SH-SY5Y (cell line): ENCODE measurements around the gene NRTN.

ENCODE experiments used
- GATA2 ChIP-seq: IDR thresholded peaks from 2 replicates; pipeline ENCODE4 v1.6.1; 2011; ENCODE audit warnings: mild to moderate bottlenecking, low read depth, low read length
- GATA3 ChIP-seq: IDR thresholded peaks from 2 replicates; pipeline ENCODE4 v1.6.1; 2011; ENCODE audit warnings: low read depth, mild to moderate bottlenecking, low read length, moderate library complexity

The NRTN gene, protein sequence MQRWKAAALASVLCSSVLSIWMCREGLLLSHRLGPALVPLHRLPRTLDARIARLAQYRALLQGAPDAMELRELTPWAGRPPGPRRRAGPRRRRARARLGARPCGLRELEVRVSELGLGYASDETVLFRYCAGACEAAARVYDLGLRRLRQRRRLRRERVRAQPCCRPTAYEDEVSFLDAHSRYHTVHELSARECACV

DNA sequence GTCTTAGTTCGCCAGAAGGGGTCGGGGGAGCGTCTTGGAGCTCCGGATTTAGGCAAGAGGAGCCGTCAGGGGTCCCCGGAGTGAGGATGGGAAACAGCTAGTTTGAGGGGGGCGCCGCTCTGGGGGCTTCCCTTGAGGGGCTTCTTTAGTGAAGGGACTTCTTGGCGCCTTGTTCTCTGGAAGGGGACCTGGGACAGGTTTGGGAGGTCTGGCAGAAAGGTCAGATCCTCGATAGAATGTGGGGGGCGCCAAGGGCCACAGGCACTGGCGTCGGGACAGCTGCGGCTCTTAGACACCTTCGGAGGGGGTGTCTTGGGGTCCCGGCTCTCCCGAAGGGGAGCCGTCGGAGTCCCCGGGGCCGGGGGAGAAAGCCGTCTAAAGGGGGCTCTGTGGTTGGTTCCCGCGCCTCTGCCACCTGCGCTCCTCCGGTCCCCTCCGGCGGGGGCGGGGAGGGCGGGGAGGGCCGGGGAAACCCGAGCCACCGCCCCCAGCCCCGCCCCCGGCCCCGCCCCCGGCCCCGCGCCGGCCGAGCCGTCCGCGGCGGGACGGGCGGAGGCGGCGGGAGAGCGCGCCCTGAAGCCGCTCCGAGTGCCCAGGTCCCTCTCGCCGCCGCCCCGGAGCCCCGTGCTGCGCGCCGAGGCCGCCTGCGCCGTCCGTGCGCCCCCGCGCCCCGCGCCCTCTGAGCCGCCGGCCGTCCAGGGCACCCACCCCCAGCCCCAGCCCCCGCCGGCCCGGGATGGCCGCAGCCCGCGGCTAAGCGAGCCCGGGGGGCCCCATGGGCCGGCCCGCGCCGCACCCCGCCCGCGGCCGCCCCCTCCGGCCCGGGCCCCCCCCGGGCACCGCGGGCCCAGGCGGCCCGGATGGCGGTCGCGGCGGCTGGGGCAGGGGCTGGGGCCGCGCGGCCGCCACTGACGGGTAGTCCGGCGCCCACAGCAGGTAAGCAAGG is at the start of gene NRTN:
Gene NRTN, plus strand, starts transcription at position 552 of the 946 bp plus-strand sequence. CDS start 19,099 bp downstream, outside the sequence.
- TF ChIP-seq GATA2 (no peak), GATA3 (no peak)

DNA sequence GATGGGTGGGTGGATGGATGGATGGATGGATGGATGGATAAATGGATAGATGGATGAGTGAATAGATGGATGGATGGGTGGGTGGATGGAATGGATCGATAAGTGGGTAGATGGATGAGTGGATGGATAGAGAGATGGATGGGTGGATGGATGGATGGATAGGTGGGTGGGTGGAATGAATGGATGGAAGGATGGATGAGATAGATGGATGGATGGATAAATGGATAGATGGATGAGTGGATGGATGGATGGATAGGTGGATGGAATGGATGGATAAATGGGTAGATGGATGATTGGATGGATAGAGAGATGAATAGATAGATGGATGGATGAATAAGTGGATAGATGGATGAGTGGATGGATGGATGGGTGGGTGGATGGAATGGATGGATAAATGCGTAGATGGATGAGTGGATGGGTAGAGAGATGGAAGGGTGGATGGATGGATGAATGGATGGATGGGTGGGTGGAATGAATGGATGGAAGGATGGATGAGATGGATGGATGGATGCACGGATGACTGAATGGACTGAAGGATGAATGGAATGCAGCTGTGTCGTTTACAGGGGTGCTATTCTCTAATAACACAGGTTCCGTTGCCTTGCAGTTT is 42.2 kb upstream of the NRTN start:
- TF ChIP-seq GATA3 (no peak), GATA2 (no peak)

DNA sequence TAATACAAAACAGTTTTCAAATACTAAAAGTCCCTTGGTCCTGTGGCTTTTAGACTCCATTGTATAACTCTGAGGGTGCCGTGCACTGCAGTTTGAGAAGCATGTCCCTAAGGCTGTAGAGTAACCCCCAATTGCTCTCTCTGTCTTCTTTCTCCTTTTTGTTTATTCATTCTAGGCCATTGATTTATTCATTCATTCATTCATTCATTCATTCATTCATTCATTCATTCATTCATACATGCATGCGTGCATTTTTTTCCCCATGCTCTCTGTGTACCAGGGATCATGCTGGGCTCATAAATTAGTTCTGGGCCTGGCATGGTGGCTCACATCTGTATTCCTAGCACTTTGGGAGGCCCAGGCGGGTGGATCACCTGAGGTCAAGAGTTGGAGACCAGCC is 39.6 kb upstream of the NRTN start:
- TF ChIP-seq GATA2: no peak
- no peak for TF ChIP-seq GATA3

DNA sequence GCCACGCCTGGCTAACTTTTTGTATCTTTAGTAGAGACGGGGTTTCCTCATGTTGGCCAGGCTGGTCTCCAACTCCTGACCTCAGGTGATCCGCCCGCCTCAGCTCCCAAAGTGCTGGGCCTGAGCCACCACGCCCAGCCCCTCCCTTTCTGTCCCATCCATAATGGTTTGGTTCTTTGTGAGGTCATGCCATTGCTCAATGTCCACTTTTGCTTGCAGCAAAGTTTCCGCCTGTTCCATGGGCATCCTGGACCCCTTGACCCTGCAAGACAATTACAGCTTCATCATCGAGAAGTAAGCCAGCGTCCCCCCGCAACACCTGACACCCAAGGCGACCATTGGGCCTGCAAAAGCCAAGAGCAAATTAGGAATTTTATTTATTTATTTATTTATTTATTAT is 36.9 kb upstream of the NRTN start:
- TF ChIP-seq GATA2 (no peak), GATA3 (no peak)

DNA sequence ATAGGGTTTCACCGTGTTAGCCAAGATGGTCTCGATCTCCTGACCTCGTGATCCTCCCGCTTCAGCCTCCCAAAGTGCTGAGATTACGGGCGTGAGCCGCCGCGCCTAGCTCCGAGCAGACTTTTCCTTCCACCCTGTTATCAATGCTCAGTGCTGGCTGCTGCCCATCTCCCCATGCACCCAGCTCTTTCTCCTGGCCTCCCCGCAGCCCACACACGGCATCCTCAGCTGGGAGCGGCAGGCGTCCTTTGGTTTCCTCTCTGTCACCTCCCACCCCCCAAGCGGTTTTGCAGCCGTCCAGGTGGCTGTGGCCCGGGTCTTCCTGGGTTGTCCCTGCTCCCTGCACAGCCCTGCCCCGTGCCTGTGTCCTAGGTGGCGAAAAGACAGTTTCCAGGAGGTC is 32.5 kb upstream of the NRTN start:
- no peak for TF ChIP-seq GATA2
- TF ChIP-seq GATA3: no peak

DNA sequence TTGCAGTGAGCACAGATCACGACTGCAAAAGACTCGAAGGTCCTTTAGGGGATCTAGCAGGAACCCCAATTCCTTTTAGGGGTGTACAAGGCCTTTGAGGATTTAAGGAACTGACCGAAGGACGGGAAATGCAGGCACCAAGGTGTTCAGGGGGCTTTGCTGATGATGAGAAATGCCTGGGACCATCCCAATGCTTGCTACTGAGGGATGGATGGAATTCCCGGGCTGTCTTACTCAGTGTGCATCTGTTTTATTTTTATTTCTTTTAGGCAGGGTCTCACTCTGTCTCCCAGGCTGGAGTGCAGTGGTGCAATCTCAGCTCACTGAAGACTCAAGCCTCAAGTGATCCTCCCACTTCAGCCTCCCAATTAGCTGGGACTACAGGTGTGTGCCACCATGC is 31.6 kb upstream of the NRTN start:
- no peak for TF ChIP-seq GATA3
- no peak for TF ChIP-seq GATA2

DNA sequence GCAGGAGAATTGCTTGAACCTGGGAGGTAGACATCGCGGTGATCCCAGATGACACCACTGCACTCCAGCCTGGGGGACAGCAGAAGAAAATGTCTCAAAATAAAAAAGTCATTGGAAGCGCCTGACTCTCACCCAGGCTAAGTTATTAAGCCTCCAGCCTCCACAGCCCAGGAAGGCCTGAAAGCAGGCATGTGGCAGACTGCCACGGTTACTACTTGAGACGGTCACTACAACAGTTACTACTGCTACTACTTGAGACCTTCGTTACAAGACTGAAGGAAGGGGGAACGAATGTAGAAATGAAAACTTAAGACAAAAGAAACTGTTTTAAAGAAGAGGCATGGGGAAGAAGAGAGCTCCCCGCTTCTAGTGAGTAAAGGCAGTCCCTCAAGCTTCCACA is 29.9 kb upstream of the NRTN start:
- TF ChIP-seq GATA3 (no peak), GATA2 (no peak)

DNA sequence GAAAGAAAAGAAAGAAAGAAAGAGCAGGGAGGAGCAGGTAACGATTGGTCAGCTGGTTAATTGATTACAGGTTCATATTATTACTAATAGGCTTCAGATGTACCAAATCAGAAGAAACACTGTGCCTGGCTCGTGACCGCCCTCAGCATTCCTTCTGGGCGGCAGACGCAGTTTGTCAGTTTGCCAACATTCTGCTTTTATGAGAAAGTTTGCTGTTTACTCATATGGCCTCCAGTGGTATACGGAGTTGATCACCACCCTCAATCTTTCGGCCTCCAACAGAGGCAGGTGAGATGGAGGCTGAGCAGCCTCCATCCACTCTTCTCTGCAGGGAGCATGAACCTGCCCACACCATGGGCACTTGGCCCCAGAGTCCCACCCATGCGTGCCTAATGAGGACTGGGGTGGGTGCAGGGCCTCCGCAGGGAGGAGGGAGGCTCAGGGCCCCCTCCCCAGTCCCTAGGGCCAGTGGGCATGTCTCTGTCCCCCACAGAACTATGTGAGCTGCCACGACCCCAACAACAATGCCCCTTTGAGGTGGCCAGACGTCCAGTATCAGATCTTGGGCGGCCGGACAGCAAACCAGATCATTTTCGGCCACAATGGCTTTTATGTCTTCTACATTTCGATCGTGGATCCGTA is 29.1 kb upstream of the NRTN start:
- TF ChIP-seq GATA2 (no peak), GATA3 (no peak)

DNA sequence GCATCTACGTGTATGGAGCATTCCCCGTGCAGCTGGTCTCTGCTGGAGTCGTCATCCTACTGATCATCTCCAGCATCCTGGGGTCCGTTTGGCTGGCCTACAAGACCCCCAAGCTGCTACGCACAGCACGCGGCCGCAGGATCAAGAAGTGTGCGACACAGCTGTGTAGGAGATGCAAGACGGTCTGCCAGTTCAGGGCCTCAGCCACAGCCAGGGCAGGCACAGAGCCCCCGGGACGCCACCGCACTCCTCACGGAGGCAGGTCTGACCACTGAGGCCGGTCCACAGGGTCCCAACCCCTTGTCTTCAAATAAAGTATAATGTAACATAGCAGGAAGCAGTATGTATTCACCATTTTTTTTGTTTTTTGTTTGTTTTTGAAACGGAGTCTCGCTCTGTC is 26.5 kb upstream of the NRTN start:
- no peak for TF ChIP-seq GATA2
- no peak for TF ChIP-seq GATA3

DNA sequence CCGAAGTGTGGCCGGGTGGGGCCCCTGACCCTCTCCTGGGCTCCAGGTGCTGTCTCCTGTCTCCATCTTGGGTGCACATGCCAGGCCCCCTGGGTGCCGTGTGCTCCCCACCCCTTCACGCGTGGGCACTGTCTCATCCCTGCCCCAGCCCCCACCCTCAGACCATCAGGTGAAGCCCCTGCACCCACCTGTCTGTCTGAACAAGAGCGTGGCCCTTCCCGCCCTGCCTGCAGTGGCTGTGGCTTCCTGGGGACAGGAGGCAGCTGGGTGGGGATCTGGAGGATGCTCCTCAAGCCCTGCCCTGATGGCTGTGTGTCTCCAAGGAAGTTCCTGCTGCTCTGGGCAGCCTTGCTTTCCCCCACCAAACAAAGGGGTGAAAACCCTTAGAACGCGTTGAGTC is 22.5 kb upstream of the NRTN start:
- TF ChIP-seq GATA2 (no peak), GATA3 (no peak)

DNA sequence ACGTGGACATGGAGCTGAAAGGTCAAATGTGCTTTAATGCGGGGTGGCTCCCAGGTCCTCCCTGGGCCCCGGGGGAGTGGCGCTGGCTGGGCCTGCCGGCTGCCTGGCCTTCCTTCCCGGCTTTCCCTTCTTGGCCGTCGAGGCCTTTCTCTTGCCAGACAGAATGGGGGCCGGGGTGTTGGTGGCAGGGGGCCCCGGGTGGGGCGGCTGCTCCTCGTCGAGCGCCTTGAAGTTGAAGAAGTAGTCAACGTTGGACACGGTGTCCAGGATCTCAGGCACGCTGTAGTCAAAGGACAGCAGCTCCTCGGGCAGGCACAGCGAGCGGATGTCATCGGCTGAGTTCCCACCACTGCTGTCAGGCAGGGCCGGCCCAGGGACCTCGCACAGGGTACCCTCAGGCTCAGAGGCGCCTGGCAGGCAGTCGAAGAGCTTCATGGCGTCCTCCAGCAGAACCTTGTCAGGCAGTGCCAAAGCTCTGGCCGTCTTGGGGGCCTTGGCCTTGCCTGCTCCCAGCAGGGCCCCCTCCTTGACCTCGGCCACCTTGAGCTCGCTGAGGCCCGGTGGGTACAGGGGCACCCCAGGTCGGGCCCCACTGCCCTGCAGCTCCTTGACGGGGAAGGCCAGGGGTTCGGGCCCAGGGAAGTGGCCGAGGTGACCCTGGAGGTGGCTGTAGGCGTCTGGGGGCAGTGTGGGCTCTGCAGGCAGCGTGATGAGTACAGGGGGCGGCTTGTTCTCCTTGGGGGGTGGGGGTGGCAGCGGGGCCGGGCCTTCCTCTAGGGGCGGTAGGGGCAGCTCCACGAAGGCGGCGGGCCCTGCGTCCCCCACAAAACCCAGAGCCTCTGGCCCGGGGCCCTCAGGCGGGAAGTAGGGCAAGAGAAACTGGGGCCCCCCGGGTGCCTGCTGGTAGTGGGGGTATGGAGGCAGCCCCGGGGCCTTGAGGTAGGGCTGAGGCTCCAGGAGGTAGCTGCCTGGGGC is 21.6 kb upstream of the NRTN start:
- no peak for TF ChIP-seq GATA2
- TF ChIP-seq GATA3: no peak

DNA sequence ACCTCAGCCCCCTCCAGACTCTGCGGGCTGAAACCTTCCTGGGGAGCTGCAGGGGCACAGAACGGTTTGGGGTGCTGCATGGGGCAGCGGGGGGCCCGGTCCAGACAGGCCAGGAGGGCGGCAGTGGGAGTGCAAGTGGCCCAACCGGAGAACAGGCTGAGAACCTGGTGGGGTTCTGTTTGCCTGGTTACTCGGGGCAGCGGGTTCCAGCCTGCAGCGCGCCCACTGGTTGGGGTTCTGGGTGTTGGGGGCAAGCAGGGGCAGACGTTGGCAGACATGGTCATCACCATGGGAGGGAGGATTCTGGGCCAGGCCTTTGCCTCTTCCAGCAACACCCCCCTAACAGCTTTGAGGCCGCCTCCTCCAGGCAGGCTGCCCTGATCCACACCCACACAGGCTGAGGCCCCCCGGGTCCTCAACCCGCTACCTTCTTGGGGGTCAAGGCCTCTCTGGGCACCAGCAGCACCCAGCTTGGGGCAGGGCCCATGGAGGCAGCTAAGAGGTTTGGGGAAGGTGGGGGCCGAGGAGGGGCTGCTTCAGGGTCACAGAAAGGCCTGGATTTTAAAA is 20.2 kb upstream of the NRTN start, which contains the start of gene PRR22:
Gene PRR22, minus strand, starts transcription at position 166 of the 567 bp plus-strand sequence. Its CDS starts 86 bp downstream, at position 80.
- no peak for TF ChIP-seq GATA2
- no peak for TF ChIP-seq GATA3

DNA sequence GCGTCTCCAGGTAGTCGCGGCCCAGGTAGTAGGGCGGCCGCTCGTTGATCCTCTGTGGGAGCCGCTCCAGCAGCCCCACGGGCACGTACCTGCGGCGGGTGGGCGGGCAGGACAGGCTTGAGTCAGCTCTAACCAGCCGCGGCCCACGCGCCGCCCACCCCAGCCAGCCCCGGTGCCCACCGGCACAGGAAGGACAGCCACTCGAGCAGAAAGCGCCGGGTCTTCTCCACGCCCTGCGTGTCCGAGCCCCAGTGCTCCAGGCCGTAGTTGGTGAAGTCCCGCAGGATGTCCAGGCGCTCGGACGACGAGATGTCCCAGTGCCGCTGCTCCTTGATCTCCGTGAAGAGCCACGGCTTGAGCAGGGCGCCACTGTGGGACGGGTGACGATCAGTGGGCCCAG is 19.4 kb upstream of the NRTN start:
- TF ChIP-seq GATA2 (no peak), GATA3 (no peak)
